DMS114 treated with DMSO at 0.1 percent for 48 hours (cell line): ENCODE results near the gene GLOD5.

Source experiments
- DNase-seq: peaks from one replicate; lab custom pipeline; 2025; ENCODE audit not compliant: unreplicated experiment; lab: John Stamatoyannopoulos, UW

GLOD5 gene

GRCh38 chrX:48753708-48754228 is 7.8 kb upstream of the GLOD5 start:
- no peak for DNase-seq

DNA sequence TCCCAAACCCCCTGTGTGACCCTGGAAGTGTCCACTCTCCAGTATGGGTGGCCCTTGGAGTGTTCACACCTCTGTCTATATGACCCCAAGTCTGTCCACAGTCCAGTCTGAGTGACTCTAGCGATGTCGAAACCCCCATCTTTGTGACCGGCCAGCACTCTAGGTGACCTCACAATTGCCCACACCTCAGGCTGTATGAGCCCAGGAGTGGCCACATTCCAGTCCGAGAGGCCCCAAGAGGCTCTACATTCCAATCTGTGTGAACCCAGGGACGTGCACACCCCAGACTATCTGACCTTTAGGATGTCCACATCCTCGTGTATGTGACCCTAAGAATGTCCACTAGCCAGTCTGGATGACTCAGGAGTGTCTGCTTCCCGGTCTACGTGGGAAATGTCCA is 7.3 kb upstream of the GLOD5 start:
- no peak for DNase-seq

GRCh38 chrX:48769230-48769629 is 7.7 kb downstream of the GLOD5 start:
- DNase-seq = no peak

DNA sequence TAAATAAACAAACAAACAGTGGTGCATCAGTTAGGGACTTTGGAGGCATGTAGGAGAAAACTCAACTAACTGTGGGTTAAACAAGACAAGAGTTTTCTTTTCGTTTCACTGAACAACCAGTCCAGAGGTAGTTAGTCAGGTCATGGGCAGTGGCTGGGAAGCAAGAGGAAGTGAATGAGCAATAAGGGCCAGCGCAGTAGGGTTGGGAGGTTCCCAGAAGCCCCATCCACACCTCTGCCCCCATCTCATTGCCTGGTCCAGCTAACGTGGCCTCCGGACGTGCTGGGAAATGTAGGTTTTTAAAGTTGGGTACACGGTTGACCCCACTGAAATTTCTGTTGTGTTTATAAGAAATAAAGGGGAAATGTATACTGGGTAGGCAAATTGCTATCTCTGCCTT is 8.7 kb downstream of the GLOD5 start:
- DNase-seq = no peak

- DNase-seq = no peak
Observed at GRCh38 chrX:48772602-48773001, 11.1 kb downstream of the GLOD5 start.

DNA sequence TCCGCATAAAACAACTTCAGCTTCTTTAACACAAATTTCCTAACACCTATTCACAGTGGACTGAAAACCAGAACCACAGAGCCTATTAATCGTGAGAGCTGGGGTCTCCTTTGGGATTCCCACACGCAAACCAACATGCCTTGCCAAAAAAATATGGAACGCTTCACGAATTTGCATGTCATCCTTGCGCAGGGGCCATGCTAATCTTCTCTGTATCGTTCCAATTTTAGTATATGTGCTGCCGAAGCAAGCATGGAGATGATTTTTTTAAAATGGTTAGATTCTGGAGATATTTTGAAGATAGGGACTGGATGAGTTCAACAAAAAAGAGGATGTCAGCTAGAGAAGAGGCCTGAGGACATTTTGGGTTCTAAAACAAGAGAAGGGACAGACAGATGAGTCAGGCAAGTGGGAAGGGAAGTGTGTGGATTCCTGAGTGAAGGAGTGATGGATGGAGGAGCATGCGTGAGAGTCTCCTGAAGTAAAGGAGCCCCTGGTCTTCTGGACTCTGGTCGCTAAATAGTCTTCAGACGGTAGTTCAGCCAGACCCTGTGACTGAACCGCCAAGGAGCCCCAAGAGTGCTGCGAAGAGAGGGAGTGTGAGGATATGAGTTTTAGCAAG is 15.4 kb downstream of the GLOD5 start:
- no peak for DNase-seq

DNA sequence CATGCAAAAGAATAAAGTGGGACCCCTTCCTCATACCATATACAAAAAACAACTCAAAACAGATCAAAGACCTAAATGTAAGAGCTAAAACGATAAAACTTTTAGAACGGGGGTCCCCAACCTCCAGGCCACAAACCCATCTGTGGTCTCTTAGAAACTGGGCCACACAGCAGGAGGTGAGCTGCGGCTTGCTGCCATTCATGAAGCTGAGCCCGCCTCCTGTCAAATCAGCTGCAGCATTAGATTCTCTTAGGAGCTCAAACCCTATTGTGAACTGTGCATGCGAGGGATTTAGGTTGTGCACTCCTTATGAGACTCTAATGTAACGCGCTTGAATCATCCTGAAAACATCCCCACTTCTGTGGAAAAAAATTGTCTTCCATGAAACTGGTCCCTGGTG is 17.9 kb downstream of the GLOD5 start:
- DNase-seq = no peak

GRCh38 chrX:48781705-48782104 is 20.2 kb downstream of the GLOD5 start:
- DNase-seq = no peak

DNA sequence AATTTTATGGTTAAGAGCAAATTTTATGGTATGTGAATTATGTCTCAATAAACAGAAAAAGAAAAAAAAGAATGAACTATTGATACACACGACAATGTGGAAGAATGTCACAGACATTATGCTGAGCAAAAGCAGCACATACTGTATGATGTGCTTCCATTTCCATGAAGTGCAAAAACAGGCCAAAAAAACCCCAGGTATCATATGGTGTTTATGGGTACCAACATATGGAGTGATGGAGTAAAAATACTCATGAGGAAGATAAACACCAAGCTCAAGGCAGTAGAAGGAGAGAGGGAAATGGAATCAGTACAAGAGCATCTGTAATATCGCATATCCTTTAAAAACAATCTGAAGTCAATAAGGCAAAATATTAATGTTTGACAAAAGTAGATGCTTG is 20.7 kb downstream of the GLOD5 start:
- no peak for DNase-seq

GRCh38 chrX:48782795-48783194 is 21.2 kb downstream of the GLOD5 start:
- DNase-seq = no peak

DNA sequence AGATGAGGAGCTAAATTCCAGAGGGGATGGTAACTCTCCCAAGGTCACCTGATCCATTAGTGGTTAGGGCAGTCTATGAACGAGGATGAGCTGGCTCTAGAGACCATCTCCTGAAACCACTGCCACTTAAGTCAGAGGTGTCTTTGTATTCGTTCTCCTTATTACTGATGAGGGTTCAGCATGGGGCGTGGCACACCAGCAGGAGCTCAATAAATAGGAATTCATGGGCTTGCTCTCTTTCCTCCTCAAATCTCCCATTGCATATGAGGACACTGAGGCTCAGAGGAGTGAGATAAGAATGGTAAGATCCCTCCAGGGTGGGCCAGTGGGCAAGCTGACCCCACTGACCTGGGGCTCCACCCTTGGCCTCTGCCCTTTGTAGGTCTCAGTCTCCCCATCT is 23.2 kb downstream of the GLOD5 start:
- no peak for DNase-seq

- no peak for DNase-seq
Observed at GRCh38 chrX:48785186-48785539, 23.6 kb downstream of the GLOD5 start.

DNA sequence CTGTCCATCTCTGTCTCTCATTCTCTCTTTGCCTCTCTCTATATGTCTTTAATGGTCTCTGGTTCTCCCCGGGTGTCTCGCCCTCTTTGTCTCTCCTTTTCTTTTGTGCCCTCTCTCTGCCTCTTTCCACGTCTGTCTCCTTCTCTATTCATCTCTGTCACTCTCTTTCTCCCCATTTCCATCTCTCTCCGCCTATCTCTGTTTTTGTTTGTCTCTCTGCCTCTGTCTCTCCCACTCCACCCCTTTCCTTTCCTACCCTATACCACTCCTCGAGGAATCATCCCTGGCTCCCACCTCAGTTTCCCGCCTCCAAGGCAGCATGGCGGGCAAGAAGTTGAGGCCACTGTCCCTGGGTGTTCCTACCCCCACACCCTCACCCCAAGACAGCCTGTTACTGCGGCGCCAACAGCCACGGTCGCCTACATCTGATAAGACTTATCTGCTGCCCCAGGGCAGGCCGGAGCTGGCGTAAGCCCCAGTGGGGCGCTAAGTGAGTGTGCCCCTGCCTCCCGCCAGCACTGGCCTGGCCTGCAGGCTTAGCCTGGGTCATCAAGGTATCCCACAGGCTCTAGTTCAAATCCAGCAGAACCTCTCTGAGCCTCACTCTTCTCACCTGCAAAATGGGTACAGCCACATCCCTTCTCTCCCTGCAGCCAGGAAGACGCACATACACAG is 24.1 kb downstream of the GLOD5 start:
- DNase-seq = no peak

GRCh38 chrX:48786341-48786800 is 24.8 kb downstream of the GLOD5 start, which contains the start of gene GATA1:
Gene GATA1, plus strand, starts transcription at chrX:48786590. Its CDS starts 4,520 bp downstream, at chrX:48791110.
- DNase-seq = no peak

GRCh38 chrX:48786825-48787504 is 25.4 kb downstream of the GLOD5 start:
- no peak for DNase-seq

DNA sequence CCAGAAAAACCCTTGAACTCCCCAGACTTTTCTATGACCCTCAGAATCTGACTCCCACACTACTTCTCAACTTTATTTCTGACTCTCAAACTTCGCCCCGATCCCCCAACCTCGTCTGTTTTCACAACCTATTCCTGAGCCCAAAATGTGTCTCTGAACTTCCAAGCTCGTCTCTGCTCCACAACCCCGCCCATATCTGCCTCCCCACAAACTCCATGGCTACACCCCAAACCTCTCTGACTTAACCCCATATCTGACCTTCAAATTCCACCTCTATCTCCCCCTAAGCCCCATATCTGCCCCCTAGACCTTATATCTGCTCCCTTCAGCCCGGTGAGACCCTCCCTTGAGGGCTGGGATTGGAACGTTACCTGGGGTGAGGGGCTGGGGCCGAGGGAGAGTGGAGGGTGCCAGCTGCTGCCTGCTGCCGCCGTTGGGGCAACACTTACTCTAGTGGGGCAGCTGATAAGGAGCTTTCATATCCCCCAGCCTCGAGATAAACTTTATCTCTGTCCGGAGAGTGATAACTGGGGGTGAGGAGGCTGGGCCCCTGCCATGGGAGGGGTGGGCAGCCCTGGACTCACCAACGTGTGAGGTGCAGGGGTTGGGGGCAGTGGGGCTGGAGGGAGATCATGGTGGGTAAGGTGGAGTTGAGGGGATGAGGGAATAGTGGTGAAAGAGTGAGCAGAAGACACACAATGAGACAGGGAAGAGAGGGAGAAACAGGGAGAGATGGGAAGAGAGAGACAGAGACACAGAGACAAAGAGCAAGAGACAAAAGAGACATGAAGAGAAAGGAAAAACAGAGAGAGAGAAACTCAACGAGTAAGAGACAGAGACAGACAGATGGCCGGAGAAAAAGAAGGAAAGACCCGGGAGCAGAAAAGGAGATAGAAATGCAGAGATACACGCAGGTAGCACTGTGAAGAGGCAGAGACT is 26.2 kb downstream of the GLOD5 start:
- DNase-seq = no peak

GRCh38 chrX:48789366-48790220 is 28.0 kb downstream of the GLOD5 start:
- DNase-seq = no peak

DNA sequence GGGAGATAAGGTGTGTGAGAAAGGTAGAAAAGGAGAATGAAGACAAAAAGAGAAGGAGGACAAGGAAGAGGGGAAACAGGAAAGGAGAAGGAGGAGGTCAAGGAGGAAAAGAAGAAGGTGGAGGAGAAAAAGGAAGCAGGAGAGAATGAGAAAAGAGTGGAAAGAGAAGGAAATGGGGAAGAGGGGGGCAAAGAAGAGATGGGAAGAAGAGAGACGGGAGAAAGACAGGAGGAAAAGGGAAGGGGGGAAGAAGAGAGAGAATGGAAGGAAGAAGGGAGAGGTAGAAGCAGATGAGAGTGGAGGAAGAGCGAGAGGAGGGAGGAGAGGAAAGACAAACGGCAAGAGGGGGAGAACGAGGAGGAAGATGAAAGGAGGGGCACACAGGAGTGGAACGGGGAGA is 28.9 kb downstream of the GLOD5 start:
- no peak for DNase-seq

- no peak for DNase-seq
Observed at GRCh38 chrX:48791063-48791820, 29.7 kb downstream of the GLOD5 start.
